ENCODE data around the gene FBXO38. TPM values are rescaled to one million over a fixed set of nuclear protein-coding genes. Genes with fewer than 3 reads are reported as not detected.

Gene FBXO38
- total RNA-seq, 1 experiment from 2014 or later = 49.9 TPM

DNA sequence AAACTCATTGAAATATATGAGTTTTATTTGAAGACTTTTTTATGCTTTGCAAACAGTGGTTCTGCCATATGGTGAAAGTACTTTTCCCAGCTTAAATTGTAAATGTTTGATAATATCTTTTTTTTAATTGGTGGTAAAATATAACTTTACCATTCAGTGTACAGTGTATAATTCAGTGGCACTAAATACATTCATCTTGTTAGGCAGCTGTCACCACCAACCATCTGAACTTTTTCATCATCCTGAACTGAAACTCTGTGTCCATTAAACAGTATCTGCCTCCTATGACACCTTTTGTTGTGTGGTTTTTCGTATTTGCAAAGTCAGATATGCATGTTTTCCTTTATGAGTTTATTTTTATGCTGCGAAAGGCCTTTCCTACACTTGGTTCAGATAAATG lies 45.1 kb downstream of the FBXO38 start:
- H3K36me3 ChIP-seq = peaks cover 64% of the 10 kb centered on the region
- H3K4me1 ChIP-seq = no peaks in the 10 kb centered on the region
- no peaks in the 10 kb centered on the region for H3K9me3 ChIP-seq (replicated peaks)
- H3K4me3 ChIP-seq = no peak overlapping the region
- no peaks in the 10 kb centered on the region for H3K27me3 ChIP-seq
- no peak overlapping the region for H3K27ac ChIP-seq
- no peak for DNase-seq

DNA sequence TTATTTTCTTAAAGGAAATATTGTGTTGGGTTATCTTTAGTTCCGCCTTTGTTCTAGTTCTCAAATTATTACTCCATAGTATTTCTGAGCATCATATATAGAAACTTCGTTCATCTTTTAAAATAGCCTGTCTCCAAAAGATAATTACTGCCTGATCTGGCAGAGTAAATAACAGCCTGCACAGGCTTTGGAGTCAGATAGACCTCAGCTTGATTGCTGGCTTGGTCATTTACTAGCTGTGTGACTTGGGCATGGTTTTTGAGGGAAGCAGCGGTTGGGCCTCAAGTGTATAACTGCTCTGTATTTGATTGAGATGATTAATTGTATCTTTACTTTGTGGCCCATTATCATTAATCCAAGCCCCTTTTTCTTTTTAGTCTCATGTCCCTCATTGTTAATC lies 50.1 kb downstream of the FBXO38 start:
- no peaks in the 10 kb centered on the region for H3K4me1 ChIP-seq
- no peak for DNase-seq
- no peaks in the 10 kb centered on the region for H3K27me3 ChIP-seq
- peaks cover 36% of the 10 kb centered on the region for H3K36me3 ChIP-seq
- no peaks in the 10 kb centered on the region for H3K9me3 ChIP-seq (replicated peaks)
- no peak overlapping the region for H3K4me3 ChIP-seq
- no peak overlapping the region for H3K27ac ChIP-seq

GRCh38 chr5:148436029-148436428 lies 52.3 kb downstream of the FBXO38 start:
- Histone ChIP-seq H3K36me3 (peaks cover 41% of the 10 kb centered on the region), H3K27ac (no peak overlapping the region), H3K27me3 (no peaks in the 10 kb centered on the region), H3K4me3 (no peak overlapping the region), H3K4me1 (no peaks in the 10 kb centered on the region), H3K9me3 (replicated peaks) (no peaks in the 10 kb centered on the region)
- DNase-seq = no peak

GRCh38 chr5:148437249-148437648 lies 53.5 kb downstream of the FBXO38 start:
- H3K36me3 ChIP-seq = peaks cover 48% of the 10 kb centered on the region
- no peaks in the 10 kb centered on the region for H3K27me3 ChIP-seq
- H3K9me3 ChIP-seq (replicated peaks) = no peaks in the 10 kb centered on the region
- no peak for DNase-seq
- H3K4me1 ChIP-seq = no peaks in the 10 kb centered on the region
- H3K27ac ChIP-seq = no peak overlapping the region
- H3K4me3 ChIP-seq = no peak overlapping the region

- Histone ChIP-seq H3K4me1 (no peaks in the 10 kb centered on the region), H3K27ac (no peak overlapping the region), H3K27me3 (no peaks in the 10 kb centered on the region), H3K36me3 (peaks cover 44% of the 10 kb centered on the region), H3K9me3 (replicated peaks) (no peaks in the 10 kb centered on the region), H3K4me3 (no peak overlapping the region)
- DNase-seq = no peak
Measured at GRCh38 chr5:148438933-148439332, 55.2 kb downstream of the FBXO38 start.

GRCh38 chr5:148443241-148443640 lies 59.5 kb downstream of the FBXO38 start:
- no peaks in the 10 kb centered on the region for H3K4me1 ChIP-seq
- H3K36me3 ChIP-seq = peaks cover 30% of the 10 kb centered on the region
- no peak for DNase-seq
- no peaks in the 10 kb centered on the region for H3K27me3 ChIP-seq
- no peaks in the 10 kb centered on the region for H3K9me3 ChIP-seq (replicated peaks)
- H3K27ac ChIP-seq = no peak overlapping the region
- no peak overlapping the region for H3K4me3 ChIP-seq

- Histone ChIP-seq H3K4me1 (no peaks in the 10 kb centered on the region), H3K27ac (no peak overlapping the region), H3K4me3 (no peak overlapping the region), H3K36me3 (peaks cover 27% of the 10 kb centered on the region), H3K9me3 (replicated peaks) (no peaks in the 10 kb centered on the region), H3K27me3 (no peaks in the 10 kb centered on the region)
- DNase-seq = peak; percentile 22 to 76
Measured at GRCh38 chr5:148443998-148444397, 60.2 kb downstream of the FBXO38 start.

GRCh38 chr5:148445578-148445977 lies 61.8 kb downstream of the FBXO38 start:
- H3K27ac ChIP-seq = no peak overlapping the region
- no peaks in the 10 kb centered on the region for H3K27me3 ChIP-seq
- H3K36me3 ChIP-seq = peaks cover 20% of the 10 kb centered on the region
- no peaks in the 10 kb centered on the region for H3K9me3 ChIP-seq (replicated peaks)
- DNase-seq = no peak
- H3K4me1 ChIP-seq = no peaks in the 10 kb centered on the region
- no peak overlapping the region for H3K4me3 ChIP-seq

DNA sequence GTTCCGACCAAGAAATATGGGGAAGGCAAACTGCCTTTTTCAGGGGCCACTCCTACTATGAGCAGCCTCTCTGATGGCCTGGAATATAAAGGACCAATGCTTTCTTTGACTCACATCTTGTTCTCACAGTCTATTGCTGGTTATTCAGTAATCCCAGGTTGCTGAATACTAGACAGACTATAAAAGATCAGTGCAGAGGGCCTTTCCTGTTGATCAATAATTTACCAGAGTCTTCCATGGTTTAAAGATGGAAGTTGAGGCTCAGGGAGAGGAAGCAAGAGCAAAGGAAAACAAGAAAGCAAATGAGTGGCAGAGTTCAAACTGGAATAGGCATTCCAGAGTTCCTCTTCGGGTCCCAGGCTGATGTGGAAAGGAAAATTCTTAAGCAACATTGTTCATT lies 62.9 kb downstream of the FBXO38 start:
- no peak for DNase-seq
- Histone ChIP-seq H3K36me3 (peaks cover 9% of the 10 kb centered on the region), H3K27me3 (no peaks in the 10 kb centered on the region), H3K27ac (no peak overlapping the region), H3K4me1 (no peaks in the 10 kb centered on the region), H3K9me3 (replicated peaks) (no peaks in the 10 kb centered on the region), H3K4me3 (no peak overlapping the region)

- H3K9me3 ChIP-seq (replicated peaks) = no peaks in the 10 kb centered on the region
- H3K4me3 ChIP-seq = no peak overlapping the region
- H3K27ac ChIP-seq = no peak overlapping the region
- DNase-seq = peak in 1 of 2 experiments; percentile 12
- no peaks in the 10 kb centered on the region for H3K36me3 ChIP-seq
- no peaks in the 10 kb centered on the region for H3K27me3 ChIP-seq
- no peaks in the 10 kb centered on the region for H3K4me1 ChIP-seq
Measured at GRCh38 chr5:148452499-148453193, 68.9 kb downstream of the FBXO38 start.

DNA sequence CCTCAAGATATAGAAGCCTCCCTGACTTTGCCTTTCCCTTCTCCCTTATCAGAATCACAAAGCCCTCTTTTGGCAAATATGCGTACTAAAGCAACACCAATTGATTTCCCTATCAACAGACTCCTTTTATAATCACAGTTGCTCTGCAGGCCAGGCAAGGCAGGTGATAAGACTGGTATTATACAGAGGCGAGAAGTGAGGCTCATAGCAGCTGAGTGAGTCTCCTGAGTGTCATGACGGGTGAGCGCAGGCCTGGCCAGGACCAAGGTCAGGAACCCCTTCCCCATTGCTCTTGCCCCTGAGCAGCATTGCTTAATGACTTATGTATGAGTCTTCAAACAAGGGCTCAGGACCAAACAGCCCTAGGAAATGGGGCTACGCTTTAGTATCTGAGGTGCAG lies 70.8 kb downstream of the FBXO38 start:
- H3K4me3 ChIP-seq = no peak overlapping the region
- no peaks in the 10 kb centered on the region for H3K36me3 ChIP-seq
- no peaks in the 10 kb centered on the region for H3K4me1 ChIP-seq
- no peak for DNase-seq
- H3K27me3 ChIP-seq = no peaks in the 10 kb centered on the region
- H3K27ac ChIP-seq = no peak overlapping the region
- H3K9me3 ChIP-seq (replicated peaks) = no peaks in the 10 kb centered on the region

GRCh38 chr5:148455185-148455584 lies 71.4 kb downstream of the FBXO38 start:
- H3K27ac ChIP-seq = no peak overlapping the region
- DNase-seq = no peak
- H3K4me3 ChIP-seq = no peak overlapping the region
- no peaks in the 10 kb centered on the region for H3K36me3 ChIP-seq
- H3K27me3 ChIP-seq = no peaks in the 10 kb centered on the region
- H3K9me3 ChIP-seq (replicated peaks) = no peaks in the 10 kb centered on the region
- H3K4me1 ChIP-seq = no peaks in the 10 kb centered on the region

- peak in 1 of 2 experiments; percentile 34 for DNase-seq
- Histone ChIP-seq H3K4me3 (no peak overlapping the region), H3K36me3 (no peaks in the 10 kb centered on the region), H3K27ac (no peak overlapping the region), H3K4me1 (no peaks in the 10 kb centered on the region), H3K27me3 (no peaks in the 10 kb centered on the region), H3K9me3 (replicated peaks) (no peaks in the 10 kb centered on the region)
Measured at GRCh38 chr5:148457183-148457620, 73.4 kb downstream of the FBXO38 start.

DNA sequence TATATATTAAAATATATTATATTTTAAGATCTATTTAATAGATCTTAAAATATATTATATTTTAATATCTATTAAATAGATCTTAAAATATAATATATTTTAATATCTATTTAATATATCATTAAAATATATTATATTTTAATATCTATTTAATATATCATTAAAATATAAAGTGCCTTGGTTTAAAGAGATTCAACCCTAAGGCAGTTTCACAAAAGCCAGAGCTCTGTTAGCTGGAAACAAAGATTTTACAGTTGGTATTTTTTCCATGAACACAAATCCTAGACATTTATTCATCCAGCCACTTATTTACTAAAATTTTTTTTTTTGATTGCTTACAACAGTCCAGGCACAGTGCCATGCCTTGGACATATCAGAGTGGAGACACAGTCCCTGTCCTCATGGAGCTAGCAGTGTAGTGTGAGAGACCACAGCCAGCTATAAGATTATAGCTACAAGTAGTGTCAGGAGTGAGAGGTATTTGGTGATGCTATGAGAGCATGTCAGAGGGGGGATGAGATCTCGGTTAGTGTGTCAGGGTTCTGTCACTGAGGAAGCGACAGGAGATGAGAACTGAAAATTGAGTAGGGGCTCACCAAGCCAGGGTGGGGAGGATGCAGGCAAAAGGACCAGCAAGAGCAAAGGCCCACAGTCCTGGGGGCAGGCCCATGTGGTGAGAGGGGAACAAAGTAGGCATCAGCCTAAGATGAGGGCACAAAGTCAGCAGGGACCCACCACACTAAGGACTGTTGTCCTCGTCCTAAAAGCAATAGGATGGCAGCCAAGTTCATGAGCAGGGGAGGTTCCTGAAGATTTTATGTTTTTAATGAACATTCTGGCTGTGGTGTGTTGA lies 74.5 kb downstream of the FBXO38 start:
- no peaks in the 10 kb centered on the region for H3K9me3 ChIP-seq (replicated peaks)
- no peak overlapping the region for H3K27ac ChIP-seq
- H3K36me3 ChIP-seq = no peaks in the 10 kb centered on the region
- H3K4me1 ChIP-seq = no peaks in the 10 kb centered on the region
- DNase-seq = no peak
- H3K4me3 ChIP-seq = no peak overlapping the region
- H3K27me3 ChIP-seq = no peaks in the 10 kb centered on the region

DNA sequence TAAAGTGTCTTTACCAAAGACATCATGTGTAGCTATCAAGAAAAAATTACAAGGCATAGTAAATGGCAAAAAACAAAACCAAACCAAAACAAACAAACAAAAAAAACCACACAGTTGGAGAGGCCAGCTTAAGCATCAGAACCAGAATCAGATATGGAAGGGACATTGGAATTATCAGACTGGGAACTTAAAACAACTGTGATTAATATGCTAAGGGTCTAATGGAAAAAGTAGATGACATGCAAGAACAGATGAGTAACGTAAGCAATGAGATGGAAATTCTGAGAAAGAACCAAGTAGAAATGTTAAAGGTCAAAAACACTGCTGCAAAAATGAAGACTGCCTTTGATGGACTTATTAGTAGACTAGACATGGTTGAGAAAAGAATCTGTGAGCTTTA lies 75.9 kb downstream of the FBXO38 start:
- Histone ChIP-seq H3K27ac (no peak overlapping the region), H3K4me1 (no peaks in the 10 kb centered on the region), H3K4me3 (no peak overlapping the region), H3K27me3 (no peaks in the 10 kb centered on the region), H3K36me3 (no peaks in the 10 kb centered on the region), H3K9me3 (replicated peaks) (no peaks in the 10 kb centered on the region)
- no peak for DNase-seq
